HTERT RPE-1 (cell line): Measurements from ENCODE around the gene FBLN5.
"Not testable (repeated sequence)": the region's sequence is repeated elsewhere in the genome, so short reads cannot be mapped to it uniquely, and the experiment has no call there.

Experiments
- in situ Hi-C: fragments of 300-500 bp; cut with MboI; formaldehyde crosslinking; loops from 4 replicates; pipeline ENCODE4 v1.14.3; 2020; ENCODE audit warnings: low sequenced_read_pairs

The FBLN5 gene

DNA sequence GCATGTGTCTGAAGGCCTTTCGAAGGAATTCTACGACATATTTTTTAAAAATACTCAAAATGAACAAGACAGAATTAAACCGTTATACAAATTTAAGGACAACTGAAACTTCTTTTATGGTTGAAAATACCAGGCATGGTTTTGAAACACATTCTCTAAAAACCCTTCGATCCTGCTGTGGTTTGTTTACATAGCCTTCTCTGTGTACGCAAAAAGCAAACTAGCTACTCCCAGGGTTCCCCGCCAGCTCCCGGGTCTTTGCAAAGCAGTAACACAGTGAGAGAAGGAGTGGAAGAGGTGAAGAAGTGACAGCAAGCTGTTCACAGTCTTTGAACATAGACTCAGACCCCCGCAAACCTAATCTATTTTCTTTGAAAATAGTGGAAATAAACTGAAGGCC lies 77.9 kb downstream of the FBLN5 start:
- in situ Hi-C loops = no loop called here

DNA sequence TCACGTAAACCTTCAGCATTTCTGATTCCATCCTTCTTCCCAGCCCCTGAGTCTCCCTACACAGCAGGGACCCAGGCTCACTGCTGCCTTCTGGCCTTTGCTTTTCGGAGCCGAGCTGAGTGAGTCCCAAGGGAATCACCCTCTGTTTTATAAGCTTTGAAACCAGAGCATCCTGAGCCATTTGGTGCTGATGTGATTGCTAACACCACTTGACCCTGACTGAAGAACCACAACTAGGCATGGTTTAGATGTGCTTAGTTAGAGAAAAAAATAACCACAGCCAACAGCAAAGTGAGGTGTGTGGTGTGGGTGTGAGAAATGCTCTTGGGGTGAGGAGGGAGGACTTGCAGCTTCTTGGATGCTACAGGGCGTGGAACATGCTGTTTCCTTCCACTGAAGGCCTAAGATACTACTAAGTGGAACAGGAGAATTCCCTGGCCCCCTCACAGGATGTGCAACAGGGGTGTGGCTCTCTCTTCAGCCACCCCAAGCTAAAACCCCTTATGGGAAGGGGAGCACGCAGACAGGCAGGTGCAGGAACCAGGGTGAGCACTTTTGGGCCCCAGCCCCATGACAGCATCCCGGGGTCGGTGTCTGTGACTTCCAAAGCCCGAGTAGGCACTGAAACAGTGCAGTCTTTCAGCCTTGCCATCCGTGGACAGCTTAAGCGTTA lies 80.0 kb downstream of the FBLN5 start, which contains the start of gene TC2N:
Gene TC2N (minus strand): TSS at position 221 of the 673 bp plus-strand sequence. CDS start 53,767 bp downstream, outside the sequence.
- in situ Hi-C loops = no loop called here

DNA sequence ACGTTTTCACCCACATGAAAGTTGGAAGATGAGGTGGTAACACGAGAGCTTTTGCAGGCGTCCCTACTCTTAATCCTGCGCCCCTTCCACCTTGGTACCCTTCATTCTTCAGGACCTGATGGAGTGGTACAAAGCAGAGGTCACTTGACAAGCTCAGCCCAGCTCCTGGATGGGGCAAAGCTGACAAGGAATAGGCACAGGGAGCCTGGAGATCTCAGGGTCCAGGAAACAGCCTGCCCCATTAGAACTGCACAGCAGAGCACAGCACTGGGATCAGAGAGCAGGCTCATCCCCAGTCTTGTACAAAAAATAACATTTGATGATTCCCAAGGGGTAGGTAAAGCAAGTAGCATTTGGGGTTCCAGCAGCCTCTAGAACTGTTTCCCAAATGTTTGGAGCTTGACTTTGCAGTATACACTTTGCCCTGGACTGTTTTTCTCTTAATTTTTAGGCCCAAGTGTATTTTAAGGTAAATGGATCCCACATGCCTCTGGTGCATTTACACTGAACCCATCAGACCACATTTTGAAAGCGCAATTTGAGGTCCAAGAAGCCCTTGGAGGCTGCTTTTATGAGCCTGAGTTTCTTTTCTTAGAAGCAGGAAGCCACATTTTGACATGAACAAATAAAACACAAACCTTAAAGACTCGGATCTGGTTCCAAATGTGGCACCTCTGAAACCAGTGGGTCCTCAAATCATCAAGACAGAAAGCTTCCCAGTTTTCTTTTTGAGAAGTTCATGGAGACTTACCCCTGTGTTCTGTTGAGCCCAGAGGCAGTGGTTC lies 80.8 kb downstream of the FBLN5 start:
- in situ Hi-C loops = no loop called here

GRCh38 chr14:91866061-91866460 lies 81.4 kb downstream of the FBLN5 start:
- in situ Hi-C loops = no loop called here

GRCh38 chr14:91862417-91862816 lies 85.1 kb downstream of the FBLN5 start:
- in situ Hi-C loops = no loop called here

GRCh38 chr14:91861091-91861490 lies 86.4 kb downstream of the FBLN5 start:
- in situ Hi-C loops = no loop called here

DNA sequence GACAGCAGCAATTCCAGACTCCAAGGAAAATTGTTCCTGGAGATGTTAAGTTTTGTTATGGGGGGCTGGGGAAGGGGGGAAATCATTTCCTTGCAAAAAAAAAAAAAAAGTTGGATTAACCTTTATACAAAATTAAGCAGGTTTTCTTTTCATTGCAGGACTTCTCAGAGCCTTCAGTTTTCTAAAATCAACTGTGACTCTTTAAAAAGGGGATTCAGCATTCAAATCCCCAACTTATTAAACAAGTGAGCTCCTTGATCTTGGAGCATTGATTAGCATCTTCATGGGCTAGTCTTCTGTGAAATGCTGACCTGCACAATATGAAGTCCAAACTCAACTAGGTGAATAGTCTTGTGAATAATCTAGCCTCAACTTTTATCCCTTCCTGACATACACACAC lies 87.3 kb downstream of the FBLN5 start:
- in situ Hi-C loops = no loop called here

DNA sequence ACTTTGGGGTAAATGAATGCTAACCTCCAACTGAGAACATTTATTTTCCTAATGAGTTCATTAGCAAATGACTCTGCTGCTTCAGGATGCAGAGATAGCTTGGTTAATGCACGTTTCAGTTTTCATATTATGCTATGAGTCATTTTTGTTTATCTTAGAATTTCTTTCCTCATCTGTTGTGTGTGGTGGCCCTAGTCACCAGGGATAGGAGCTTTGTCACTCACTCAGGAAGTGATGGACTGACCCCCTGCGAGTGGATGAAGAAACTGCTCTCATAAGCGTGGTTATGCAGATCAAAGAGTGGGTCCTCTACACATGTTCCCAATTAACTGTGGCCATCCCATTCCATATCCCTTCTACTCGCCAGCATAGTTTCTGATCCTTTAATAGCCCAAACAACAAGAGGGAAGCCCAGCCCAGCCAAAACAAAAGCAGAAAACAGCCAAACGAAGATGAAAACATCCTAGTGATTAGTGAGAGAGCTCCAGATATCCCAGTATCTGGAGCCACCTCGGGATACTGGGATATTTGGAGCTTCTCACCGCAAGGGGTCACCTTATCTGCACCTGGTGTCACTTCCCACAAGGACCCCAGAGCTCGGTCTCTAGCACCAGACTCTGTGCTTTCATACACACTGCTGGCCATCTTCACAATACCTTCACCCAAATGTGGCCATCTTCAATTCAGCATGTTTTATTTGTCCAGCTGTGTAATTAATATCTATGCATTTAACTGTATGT lies 88.8 kb downstream of the FBLN5 start:
- in situ Hi-C loops = no loop called here

DNA sequence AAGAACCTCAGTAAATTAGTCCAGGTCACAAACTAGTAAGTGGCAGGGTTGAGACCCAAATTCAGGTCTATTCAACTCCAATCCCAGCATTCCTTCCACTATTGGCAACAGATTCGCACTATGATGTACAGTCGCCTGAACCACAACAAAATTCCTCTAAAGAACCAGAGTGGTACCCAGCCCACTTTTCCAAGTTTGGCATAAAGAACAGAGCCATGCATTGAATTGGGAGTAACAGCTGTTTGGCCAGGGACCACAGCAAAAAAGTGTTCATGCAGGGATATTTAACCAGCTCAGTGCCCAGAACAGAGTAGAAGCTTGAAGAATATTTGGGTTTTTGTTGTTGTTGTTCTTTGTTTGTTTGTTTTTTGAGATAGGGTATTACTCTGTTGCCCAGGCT lies 89.9 kb downstream of the FBLN5 start:
- in situ Hi-C loops = no loop called here

- in situ Hi-C loops = no loop called here
Observed at GRCh38 chr14:91854327-91854934, 93.1 kb downstream of the FBLN5 start.

DNA sequence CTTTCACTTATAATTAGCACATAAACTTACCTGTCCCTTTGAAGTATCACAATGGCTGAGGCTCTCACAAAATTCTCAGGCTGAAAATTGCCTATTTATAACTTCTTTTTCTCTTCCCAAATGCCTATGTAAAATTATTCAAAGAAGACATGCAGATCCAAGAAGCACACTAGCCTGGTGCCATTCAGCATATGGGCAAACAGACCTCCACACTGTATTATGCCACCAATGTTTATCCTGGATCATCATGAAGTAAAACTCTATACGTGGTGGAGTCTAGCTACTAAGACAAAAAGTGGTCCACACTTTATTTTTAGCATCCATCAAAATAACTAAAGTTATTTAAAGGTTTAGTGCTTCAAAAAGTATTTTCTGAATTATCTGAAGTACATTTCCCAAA lies 95.9 kb downstream of the FBLN5 start:
- in situ Hi-C loops = no loop called here

DNA sequence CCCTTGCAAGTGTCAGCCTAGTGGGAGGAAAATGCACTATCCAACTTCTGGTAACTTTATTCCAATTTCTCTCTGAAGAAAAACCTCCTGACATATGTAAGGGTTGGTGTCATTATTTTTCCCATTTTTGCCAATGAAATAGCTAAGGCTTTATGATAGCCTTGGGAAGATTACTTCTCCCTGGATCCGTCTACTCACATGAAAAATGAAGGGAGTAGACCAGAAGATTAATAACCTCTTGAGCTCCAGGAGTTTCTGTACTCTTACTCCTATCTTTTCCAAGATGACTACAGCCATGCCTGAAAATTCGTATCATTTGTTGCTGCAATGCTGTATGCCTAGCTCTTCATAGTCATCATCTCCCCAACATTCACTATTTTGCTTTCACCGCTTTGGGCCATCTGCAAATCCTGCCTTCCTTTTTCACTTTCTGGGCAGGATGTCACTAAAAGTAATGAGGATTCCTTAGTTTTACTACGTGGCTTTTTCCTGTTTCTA lies 98.9 kb downstream of the FBLN5 start:
- in situ Hi-C loops = no loop called here

DNA sequence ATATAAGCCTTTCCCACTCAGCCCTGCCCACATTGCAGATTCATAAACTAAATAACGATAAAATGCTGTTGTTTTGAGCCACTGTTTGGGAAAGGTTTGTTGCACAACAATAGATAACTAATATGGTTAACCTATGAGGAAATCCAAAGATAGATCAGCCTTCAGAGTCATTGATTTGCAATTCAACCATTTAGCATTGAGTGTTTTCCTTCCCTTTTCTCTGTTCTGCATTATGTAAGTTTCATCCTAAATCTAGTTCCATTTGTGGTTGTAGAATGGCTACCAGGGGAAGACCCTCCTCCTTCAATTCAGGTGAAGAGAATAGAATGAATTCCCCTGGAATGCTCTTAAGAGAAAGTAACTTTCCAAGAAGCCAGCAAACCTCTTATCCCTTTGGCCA lies 99.8 kb downstream of the FBLN5 start:
- in situ Hi-C loops = no loop called here

GRCh38 chr14:91845652-91846051 lies 101.8 kb downstream of the FBLN5 start:
- in situ Hi-C loops = no loop called here

DNA sequence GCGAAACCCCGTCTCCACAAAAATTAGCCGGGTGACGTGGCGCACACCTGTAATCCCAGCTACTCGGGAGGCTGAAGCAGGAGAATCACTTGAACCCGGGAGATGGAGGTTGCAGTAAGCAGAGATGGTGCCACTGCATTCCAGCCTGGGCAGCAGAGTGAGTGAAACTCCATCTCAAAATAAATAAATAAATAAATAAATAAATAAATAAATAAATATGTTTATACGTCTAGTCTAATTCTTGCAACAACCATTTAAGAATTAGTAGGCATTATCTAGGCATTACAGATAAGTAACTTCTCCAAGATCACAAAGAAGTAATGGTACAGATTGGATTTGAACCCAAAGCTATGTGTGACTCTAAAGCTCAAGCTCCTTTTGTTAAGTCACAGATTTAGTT lies 102.4 kb downstream of the FBLN5 start:
- in situ Hi-C loops = not testable (repeated sequence)

DNA sequence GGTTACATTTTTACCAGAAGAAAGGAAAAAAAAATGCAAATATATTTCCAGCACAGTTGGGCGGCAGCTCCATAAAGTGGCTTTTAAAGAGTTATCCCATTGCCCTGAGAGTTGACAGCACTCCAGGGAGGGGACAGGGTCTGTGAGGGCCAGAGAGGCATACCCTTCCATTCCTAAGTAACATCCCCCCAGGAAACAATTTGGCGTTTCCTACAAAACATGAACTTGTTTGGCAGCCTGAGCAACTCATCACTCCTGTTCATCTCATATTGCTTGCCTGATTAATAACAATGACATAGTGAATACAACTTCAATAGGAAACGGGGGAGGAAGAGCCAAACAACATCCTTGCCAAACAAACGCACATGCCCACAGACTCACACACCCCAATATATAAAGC lies 103.5 kb downstream of the FBLN5 start:
- in situ Hi-C loops = no loop called here

DNA sequence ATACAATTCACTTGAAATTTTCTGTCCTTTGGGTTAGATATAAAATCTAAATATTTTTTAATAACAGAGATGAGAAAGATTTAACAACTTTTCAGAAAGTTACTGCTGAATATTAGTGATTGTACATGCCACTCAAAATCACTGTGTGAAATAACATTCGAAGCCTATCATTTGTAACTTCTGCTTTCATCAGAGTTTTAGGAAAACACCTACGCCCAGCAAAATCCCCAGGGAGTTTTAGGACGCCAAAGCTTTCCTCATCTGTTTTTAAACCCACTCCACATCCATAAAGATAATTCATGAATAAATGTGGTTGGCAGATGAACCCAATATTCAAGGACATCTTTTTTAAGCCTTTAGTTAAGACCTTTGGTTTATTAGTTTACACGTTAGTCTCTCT lies 104.1 kb downstream of the FBLN5 start:
- in situ Hi-C loops = no loop called here

DNA sequence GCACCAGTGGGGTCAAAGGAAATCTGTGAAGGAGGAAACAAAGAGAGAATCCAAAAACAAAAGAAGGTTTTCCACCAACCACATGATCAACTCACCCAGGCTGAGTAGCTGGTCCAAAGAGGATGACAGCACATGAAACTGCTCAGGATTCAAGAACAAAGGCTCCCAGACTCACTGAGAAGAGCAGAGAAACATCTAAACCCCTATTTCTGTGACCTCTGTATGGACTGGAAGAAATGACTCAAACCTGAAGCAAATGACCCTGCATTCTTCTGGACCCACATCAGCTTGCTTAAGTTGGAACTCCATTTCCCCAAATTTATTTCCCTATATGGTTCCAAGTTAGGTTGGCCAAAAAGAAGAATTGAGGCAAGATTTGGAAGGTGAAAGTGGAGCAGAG lies 106.4 kb downstream of the FBLN5 start:
- in situ Hi-C loops = no loop called here

GRCh38 chr14:91839749-91840148 lies 107.7 kb downstream of the FBLN5 start:
- in situ Hi-C loops = no loop called here

DNA sequence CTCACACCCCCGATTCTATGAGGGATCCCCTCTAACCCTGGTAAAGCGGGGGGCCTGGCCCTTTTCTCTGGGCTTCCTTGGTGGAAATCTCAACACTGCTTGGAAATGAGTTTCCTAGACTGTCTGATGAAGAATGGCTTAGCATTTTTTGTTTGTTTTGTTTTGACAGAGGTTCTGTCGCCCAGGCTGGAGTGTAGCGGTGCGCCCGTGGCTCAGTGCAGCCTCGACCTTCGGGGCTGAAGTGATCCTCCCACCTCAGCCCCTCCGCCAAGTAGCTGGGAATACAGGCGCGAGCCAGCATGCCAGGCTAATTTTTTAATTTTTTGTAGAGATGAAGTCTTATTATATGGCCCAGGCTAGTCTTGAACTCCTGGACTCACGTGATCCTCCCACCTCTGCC lies 110.4 kb downstream of the FBLN5 start:
- in situ Hi-C loops = no loop called here
